GM21737 (cell line): ENCODE data around the gene CFAP210.

ENCODE experiments used
- ATAC-seq: cut with Tn5 transposase; IDR thresholded peaks from one replicate; pipeline ENCODE4 v1.9.1; 2021; ENCODE audit warnings: mild to moderate bottlenecking, moderate library complexity; ENCODE audit not compliant: unreplicated experiment

Gene CFAP210

GRCh38 chr2:169676357-169676756 lies 17.8 kb downstream of the CFAP210 start:
- no peak for ATAC-seq

DNA sequence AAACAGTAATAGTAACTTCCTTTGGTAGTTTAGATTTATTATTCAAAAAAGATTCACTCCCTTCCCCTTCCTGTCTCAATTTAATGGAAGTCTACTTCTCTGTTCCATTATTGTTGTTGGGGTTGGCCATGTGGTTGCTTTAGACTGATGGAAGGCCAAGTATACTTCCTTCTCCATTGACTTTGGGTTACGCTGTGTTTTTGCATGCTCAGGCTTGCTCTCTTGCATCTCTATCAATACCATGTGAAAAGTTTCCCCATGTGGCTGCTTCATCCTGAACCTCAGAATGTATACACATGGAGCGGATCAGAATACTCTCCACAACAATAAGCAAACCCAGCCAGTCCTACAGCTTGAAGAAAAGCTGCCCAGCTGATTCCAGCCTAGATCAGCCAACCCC lies 20.3 kb downstream of the CFAP210 start:
- no peak for ATAC-seq

GRCh38 chr2:169673106-169673505 lies 21.1 kb downstream of the CFAP210 start:
- ATAC-seq, result no peak

DNA sequence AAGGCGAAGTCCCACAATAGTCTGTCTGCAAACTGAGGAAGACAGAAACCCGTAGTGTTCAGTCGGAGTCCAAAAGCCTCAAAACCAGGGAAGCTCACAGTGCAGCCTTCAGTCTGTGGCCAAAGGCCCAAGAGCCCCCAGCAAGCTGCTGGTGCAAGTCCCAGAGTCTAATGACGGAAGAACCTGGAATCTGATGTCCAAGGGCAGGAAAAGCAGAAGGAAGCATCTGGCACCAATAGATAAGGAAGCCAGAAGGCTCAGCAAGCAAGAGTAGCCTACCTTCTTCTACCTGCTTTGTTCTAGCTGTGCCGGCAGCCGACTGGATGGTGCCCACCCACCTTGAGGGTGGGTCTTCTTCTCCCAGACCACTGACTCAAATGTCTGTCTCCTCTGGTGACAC lies 21.8 kb downstream of the CFAP210 start:
- ATAC-seq, result no peak

DNA sequence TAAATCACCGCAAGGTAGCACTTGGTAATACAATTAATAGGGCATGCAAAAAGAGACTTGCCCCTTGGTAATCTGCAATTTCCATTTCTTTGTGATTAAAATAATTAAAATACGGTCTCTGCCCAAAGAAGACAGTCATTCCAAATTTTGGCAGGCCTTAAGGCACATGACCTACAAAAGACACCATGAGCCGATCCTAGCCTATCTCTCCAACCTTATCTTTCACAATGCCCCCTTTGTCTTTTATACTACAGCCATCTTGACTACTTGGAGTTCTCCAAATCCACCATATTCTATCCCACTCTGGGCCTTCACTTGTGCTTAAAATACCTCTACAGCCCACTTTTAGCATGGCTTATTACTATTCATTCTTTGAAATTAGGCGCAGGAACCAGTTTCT lies 23.3 kb downstream of the CFAP210 start:
- no peak for ATAC-seq

- ATAC-seq, result no peak
These were observed 24.0 kb downstream of the CFAP210 start for GRCh38 chr2:169670215-169670651.

DNA sequence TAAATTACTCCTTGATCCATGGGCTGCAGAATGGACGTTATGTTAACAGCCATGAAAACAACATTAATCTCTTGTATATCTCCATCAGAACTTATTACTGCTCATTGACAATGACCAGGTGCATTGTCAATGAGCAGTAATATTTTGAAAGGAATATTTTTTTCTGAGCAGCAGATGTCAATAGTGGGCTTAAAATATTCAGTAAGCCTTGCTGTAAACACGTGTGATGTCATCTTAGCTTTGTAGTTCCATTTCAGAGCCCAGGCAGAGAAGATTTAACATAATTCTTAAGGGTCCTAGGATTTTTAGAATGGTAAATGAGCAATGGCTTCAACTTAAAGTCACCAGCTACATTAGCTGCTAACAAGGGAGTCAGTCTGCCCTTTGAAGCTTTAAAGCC lies 26.6 kb downstream of the CFAP210 start:
- ATAC-seq, result no peak

GRCh38 chr2:169664978-169665930 lies 29.0 kb downstream of the CFAP210 start:
- ATAC-seq, result no peak

- no peak for ATAC-seq
These were observed 29.6 kb downstream of the CFAP210 start for GRCh38 chr2:169664600-169664977.

DNA sequence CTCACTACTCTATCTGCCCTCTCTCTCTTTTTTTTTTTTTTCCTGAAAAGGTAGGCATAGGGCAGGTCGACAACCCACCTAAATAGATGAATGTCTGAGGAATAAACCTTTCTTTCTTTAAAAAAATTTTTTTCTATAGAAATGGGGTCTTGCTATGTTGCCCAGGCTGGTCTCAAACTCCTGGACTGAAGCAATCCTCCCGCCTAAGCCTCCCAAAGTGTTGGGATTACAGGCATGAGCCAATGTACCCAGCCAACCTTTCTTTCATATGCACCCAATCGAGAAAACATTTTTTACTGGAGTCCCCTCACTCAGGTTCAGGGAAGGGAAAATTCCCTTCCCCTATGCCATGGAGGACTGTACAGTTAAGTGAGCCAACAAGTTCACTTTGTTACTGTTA lies 31.0 kb downstream of the CFAP210 start:
- ATAC-seq, result no peak

- ATAC-seq, result no peak
These were observed 31.5 kb downstream of the CFAP210 start for GRCh38 chr2:169662744-169663143.

GRCh38 chr2:169661265-169661664 lies 32.9 kb downstream of the CFAP210 start:
- no peak for ATAC-seq

DNA sequence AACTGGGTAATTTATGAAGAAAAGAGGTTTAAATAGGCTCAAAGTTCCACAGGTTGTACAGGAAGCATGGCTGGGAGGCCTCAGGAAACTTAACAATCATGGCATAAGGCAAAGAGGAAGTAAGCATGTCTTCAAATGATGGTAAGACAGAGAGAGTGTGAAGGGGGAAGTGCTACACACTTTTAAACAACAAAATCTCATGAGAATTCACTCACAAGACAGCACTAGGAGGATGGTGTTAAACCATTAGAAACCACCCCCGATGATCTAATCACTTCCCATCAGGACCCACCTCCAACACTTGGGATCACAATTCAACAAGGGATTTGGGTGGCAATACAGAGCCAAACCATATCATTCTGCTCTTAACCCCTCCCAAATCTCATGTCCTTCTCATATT lies 34.9 kb downstream of the CFAP210 start:
- ATAC-seq, result no peak

GRCh38 chr2:169658877-169659276 lies 35.3 kb downstream of the CFAP210 start:
- no peak for ATAC-seq

DNA sequence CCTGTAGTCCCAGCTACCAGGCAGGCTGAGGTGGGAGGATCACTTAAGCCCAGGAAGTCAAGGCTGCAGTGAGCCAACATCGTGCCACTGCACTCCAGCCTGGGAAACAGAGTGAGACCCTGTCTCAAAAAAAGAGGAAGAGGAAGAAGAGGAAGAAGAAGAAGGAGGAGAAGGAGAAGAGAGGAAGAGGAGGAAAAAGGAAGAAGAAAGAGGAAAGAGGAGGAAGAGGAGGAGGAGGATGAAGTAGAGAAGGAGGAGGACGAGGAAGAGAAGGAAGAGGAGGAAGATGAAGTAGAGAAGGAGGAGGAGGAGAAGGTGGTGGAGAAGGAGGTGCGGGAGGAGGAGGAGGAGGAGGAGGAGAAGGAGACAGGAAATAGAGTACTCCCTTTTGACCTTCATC lies 38.0 kb downstream of the CFAP210 start:
- ATAC-seq, result no peak

- ATAC-seq, result no peak
These were observed 40.6 kb downstream of the CFAP210 start for GRCh38 chr2:169653636-169654035.

- no peak for ATAC-seq
These were observed 44.9 kb downstream of the CFAP210 start for GRCh38 chr2:169649278-169649677.

DNA sequence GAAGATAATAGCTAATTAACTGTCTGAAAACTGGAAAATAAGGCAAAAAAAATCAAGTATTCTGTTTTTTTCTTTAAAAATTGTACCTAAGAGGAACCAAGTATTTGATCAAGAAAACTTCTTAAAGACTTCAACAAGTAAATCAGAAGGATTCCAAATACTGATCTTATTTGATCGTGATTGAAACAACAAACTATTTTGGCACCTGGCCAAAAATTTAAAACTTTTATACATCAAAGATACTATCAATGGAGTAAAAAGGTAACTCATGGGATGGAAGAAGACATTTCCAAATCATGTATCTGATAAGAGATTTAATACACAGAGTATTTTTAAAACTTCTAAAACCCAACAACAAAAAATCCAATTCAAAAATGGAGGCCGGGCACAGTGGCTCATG lies 46.7 kb downstream of the CFAP210 start:
- no peak for ATAC-seq

- no peak for ATAC-seq
These were observed 50.0 kb downstream of the CFAP210 start for GRCh38 chr2:169644173-169644572.

DNA sequence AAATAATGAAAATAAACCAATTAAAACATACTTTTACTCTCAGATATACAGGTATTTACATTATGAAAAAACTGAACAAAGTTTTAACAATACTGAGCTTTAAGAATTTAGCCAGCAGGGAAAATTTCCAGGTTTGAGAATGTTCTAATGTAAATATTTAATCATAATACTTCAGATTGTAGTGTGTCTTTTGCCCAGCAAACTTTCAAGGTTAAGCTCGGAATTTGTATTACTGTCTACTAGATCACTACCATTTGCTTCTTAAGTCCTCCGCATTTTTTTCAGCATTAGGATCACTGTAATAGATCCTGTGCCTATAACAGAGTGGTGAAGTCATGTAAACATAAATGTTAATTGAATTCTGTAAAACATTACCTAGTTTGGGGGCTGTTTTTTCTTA lies 52.7 kb downstream of the CFAP210 start:
- no peak for ATAC-seq

DNA sequence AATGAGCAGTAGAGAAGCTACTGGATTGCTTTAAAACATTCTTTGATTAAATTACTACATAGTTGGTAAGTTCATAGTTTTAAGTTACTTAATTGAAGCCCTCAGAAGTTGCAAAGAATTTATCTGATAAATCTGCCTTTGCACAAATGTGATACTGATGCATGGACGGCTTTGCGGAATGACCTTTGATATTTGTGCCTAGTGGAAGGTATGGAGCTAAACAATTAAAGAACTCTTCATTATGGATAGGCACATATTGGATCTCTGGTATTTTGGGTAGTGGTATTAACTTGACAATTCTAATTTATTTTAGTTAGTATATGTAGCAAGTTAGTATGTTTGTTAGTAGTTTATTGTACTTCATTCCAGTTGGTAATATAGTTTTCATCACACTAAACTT lies 54.1 kb downstream of the CFAP210 start:
- no peak for ATAC-seq

DNA sequence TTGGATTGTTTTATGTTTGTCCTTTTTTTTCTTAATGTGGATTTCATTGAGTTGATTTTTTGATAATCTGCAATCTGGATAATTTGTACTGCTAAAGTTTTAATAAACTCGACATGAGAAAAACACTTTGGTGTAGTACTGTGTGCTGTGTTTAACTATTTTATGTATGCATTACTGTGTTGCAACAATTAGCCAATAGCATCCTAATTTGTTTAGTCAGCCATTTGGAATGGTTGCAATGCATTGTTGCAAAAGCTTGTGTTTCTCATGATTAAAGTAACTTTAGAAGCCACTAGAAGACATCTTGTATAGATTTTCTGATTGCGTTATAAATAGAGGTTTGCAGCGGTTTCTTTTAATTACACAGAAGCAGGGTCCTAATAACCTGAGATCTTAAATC lies 56.6 kb downstream of the CFAP210 start:
- ATAC-seq, result no peak
